Stimulated activated CD4-positive, alpha-beta T cell treated with anti-CD3 and anti-CD28 coated beads, TNF-alpha, amount 100 ng/mL, for 1 hour (primary cell): ENCODE results near the gene LRRC27.
A peak's percentile ranks its signal among the peaks of the same experiment; 100 is the strongest.
"Not testable (repeated sequence)": the region's sequence is repeated elsewhere in the genome, so short reads cannot be mapped to it uniquely, and the experiment has no call there.

Experiments used
- DNase-seq, 3 donors: peaks; one replicate each; pipeline ENCODE4 v3.0.0-alpha.2; 2020; ENCODE audit warnings: low read depth in 3 of 3, low spot score in 1 of 3

Gene LRRC27

DNA sequence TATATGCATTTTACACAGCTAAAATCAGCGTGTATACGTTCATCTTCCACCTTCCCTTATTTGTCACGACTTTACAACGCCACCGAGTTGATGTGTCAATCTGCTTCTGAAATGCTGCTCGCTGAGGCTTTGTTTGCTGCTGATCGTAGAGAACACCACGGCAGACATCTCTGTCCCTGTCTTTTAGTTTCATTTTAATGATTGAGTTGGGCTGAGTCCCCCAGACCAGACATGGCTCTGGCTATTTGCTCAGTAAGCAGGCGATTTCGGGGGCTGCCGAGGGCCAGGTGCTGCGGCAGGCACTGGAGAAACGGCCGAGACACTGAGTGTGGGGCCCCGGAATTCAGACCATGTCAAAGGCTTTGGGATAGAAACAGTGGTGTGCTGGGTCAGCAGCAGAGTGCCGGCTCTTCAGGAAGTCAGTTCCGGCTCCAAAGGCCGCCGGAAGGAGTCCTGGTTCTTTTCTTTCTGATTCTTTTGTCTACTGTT is 5.0 kb downstream of the LRRC27 start:
- DNase-seq, result no peak

DNA sequence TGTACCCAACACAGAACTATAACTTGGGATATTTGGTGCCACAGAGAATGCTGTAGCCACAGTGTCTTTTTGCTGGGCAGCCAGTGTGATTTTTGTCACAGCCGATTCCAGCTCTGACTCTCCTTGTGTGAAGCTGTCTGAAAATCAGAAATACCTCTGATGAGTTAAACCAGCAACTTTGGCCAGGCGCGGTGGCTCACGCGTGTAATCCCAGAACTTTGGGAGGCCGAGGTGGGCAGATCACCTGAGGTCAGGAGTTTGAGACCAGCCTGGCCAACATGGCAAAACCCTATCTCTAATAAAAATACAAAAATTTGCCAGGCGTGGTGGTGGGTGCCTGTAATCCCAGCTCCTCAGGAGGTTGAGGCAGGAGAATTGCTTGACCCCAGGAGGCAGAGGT is 5.9 kb downstream of the LRRC27 start:
- DNase-seq, result not testable (repeated sequence)

DNA sequence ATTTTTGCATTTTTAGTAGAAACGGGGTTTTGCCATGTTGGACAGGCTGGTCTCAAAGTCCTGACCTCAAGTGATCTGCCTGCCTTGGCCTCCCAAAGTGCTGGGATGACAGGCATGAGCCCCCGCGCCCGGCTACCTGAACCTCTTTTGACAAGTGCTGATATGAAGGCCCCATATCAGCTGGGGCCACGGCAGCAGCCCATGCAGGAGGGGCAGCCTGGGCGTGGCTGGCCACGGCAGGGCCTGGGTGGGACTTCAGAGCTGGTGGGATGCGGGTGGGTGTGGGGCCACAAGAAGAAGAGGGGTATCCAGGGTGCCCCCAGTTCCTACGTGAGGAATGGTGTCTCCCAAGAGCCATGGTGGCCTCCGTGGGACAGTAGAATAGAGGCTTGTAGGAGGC is 6.9 kb downstream of the LRRC27 start:
- no peak for DNase-seq

DNA sequence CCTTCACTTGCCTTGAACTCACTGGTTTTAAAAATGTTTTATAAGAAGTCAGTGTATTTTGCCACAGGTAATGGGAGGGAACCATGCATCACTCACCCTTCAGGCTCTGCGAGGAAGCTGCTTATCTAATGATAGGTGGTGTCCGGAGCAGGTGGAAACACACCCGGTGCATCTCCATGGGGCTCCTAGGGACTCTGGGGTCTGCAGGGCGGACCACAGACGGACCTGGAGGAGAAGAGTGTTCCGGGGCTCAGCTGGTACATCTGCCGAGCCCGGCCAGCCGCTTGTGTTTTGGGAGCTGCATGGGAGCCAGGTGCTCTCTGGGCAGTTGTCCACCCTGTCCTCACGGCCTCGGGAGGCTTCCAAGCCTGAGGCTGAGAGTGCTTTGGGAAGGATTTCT is 7.3 kb downstream of the LRRC27 start:
- no peak for DNase-seq

DNA sequence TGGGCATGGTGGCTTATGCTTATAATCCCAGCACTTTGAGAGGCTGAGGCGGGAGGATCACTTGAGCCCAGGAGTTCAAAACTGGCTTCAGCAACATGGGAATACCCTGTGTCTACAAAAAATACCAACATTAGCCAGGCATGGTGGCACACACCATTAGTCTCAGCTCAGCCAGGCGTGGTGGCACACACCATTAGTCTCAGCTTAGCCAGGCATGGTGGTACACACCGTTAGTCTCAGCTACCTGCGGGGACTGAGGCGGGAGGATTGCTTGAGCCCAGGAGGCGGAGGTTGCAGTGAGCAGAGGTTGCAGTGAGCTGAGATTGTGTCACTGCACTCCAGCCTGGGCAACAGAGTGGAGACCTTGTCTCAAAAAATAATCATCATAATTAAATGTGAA is 9.0 kb downstream of the LRRC27 start:
- DNase-seq, result no peak

DNA sequence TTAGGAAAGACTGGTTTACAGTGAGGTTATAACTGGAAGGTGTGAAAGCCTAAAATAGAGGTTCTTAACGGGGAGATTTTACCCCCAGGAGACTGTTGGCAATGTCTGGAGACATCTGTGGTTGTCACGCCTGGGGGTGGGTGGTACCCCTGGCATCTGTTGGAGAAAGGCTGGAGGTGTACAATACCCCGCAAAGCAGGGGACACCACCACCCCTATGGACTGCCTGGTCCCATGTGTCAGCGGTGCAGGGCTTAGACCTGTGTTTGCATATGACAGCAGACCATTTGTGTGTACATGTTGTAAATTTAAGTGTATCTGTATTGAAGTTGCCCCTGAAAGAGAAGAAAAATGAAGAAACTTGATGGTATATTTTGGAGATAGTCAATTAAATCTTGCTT is 9.8 kb downstream of the LRRC27 start:
- DNase-seq, result no peak

DNA sequence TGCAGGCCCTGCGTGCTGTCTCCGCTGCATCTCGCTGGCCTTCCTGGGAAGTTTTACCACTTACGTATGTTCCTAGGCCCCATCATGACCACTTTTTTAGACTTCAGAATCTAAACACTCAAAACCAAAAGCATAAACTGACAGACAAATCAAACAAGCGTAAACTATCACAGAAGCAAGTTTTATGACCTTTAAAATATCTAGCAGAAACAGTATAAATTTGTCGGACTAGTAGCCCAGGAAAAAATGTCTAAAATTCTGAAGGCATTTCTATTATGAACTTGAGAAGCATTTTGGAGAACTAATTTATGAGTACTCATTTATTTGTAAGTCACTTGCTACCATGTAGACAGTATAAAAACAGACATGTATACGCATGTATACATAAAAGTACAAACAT is 10.6 kb downstream of the LRRC27 start:
- DNase-seq, result no peak

DNA sequence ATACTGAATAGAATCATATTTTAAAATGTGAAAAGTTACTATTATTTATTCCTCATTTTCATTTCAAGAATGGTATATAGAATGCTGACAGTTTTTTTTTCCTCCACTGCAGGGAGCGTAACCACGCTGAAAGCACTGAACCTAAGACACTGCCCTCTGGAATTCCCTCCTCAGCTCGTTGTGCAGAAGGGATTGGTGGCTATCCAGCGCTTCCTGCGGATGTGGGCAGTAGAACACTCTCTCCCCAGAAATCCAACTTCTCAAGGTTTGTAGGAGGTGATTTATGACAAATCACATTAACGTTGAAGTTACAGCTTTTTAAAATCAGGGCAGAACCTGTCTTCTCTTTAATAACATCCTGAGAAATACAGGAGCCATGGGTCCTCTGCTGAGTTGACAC is 12.4 kb downstream of the LRRC27 start:
- no peak for DNase-seq

DNA sequence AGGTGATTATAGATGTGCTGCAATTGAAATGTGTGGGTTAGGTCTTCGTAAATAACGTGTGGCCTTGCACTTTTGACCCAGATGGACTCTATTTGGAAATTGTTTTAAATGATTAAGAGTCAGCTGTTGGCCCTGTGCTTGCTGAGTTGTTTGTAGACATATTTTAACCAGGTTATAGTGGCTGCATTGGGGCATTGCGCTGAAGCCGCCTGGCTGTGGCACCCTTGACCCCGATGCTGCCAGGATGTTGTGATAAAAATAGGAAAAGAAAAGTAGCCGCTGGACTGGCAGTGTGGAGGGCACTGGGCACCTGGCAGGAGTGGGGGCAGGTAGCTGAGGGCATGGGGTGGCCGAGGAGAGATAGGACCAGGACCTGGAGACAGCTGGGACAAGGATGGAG is 13.4 kb downstream of the LRRC27 start:
- no peak for DNase-seq

DNA sequence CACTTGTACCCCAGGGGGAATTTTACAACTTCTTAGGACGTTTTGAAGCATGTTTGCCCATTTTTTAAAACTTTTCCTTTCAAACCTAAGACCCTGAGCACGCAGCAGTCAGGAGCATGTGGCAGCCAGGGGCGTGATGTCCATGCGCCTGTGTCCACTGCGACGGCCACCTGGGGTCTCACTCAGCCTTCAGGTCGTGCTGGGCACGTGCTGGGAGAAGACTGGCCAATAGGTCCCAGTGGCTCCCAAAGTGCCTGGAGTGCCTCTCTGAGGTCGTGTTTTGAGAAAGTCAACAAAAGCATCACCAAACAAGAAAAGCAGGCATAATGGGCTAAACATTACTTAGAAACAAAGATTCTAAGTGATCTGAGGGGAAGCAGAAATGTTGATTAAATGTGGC is 14.8 kb downstream of the LRRC27 start:
- DNase-seq, result no peak

DNA sequence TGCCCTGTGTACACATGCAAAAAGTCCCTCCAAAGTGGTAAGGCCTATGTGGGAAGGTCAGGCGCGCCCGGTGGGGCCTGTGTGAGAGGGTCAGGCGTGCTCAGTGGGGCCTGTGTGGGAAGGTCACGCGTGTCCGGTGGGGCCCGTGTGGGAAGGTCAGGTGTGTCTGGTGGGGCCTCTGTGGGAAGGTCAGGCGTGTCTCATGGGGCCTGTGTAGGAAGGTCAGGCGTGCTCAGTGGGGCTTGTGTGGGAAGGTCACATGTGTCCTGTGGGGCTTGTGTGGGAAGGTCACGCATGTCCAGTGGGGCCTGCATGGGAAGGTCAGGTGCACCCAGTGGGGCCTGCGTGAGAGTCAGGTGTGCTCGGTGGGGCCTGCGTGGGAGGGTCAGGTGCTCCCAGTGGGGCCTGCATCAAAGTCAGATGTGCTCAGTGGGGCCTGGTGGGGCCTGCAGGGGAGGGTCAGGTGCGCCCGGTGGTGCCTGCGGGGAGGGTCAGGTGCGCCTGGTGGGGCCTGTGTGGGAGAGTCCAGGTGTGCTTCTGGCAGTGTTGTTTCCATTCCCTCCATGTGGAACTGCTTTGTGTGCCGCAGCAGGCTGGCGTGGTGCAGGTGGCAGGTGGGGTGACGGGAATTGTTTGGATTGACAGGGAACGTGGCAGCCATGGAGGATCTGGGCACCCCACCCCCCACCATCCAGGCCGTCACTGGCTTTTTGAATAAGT is 15.4 kb downstream of the LRRC27 start:
- no peak for DNase-seq

DNA sequence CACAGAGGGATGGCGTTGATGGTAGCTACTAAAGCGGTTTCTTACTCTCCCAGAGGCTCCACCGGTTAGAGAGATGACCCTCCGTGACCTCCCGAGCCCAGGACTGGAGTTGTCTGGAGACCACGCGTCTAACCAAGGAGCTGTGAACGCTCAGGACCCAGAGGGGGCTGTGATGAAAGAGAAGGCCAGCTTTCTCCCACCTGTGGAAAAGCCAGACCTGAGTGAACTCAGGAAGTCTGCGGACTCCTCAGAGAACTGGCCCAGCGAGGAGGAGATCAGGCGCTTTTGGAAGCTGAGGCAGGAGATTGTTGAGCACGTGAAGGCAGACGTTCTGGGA is 15.9 kb downstream of the LRRC27 start:
- no peak for DNase-seq

DNA sequence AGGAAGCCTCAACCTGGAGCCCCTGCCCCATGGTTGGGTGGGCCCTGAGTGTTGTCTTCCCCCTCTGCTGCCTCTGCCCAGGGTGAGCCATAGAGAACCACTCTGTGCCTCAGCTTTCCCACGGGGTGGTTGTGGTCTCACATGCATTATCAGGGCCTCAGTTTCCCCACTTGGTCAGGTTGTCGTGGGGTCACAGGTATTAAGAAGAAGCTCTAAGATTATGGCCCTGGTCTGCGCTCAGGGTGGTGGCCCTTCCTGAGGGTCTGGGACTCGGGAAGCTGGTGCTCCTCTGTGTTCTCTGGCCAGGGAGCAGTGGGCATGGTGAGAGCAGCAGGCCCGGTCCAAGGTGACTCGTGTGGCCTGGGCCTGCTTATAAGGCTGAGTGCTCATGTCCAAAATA is 17.8 kb downstream of the LRRC27 start:
- DNase-seq, result no peak

DNA sequence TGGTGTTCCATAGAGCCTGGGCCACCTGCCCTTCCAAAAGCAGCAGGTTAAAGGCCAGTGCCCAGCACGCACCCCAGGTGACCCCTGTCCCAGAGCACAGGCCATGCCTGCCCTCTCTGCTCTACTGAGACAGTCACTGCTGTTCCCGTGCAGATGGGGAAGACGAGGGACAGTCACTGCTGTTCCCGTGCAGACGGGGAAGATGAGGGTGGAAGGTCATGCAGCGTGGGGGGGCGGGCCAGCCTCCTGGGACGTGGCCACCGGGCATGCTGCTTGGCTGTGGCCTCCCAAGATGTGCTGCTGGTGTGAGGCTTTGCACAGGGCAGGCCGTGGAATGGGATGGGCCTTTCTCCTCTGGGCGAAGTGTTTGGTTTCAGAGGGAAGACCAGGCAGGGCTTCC is 18.4 kb downstream of the LRRC27 start:
- DNase-seq, result no peak

DNA sequence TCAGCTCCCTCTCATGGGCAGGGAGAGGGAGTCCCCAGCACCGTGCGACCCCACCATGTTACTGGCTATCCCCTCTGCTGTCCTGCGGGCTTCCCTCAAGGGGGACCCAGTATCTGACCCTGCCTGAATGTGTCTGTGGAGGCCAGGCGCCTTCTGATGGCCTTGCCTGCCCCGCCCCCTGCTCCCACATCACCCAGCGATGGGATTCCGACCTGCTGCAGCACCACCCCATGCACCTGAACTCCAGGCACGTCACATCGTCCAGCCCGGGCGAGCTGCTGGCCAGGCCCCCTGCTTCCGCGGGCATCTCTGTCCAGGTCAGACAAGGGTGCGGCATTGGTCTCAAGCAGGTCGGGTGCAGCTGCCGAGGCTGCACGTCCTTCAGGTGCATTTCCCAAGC is 19.0 kb downstream of the LRRC27 start:
- no peak for DNase-seq

DNA sequence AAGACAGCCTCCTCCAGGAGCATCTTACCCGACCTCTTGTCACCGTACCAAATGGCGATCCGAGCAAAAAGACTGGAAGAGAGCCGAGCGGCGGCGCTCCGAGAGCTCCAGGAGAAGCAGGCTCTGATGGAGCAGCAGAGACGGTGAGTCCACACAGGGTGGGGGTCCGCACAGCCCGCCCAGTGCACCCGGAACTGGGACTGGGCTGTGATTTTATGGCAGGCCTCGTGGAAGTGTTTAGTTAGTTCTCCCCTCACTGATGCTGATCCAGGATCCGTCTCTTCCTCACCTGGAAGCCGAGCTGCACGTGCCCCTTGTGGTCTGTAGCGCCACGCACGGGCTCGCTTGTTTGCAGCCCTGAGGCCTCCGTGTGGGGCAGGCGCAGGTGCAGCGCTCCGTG is 19.6 kb downstream of the LRRC27 start:
- no peak for DNase-seq

DNA sequence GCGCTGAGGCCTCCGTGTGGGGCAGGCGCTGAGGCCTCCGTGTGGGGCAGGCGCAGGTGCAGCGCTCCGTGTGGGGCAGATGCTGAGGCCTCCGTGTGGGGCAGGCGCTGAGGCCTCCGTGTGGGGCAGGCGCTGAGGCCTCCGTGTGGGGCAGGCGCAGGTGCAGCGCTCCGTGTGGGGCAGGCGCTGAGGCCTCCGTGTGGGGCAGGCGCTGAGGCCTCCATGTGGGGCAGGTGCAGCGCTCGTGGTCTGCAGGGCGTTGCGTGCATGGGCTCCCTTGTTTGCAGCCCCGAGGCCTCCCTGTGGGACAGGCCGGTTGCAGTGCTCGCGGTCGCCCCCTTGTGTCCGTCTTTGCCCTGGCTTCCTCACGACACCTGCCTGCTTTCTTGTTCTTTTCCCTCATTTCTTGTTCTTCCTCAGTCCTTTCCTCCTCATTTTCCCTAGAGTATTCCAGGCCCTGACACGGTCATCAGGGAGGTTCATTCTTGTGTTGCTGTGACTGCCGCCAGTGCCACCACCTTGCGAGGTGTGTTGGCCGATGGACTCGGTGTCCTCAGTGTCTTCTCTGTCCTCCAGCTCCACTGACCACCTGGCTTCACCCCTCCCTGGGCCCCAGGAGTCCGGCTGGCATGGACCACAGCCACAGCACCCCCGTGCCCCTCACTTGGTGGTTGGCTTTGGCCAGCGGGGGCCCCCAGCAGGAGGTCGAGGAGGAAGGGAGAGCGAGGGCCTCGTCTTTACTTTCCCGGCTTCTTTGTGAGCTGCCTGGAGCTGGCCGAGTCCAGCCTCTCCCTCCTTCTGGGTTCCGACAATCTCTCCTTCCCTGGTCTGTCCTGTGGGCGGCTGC is 20.7 kb downstream of the LRRC27 start:
- DNase-seq, result peak; percentile 34 to 76 (median 58)

DNA sequence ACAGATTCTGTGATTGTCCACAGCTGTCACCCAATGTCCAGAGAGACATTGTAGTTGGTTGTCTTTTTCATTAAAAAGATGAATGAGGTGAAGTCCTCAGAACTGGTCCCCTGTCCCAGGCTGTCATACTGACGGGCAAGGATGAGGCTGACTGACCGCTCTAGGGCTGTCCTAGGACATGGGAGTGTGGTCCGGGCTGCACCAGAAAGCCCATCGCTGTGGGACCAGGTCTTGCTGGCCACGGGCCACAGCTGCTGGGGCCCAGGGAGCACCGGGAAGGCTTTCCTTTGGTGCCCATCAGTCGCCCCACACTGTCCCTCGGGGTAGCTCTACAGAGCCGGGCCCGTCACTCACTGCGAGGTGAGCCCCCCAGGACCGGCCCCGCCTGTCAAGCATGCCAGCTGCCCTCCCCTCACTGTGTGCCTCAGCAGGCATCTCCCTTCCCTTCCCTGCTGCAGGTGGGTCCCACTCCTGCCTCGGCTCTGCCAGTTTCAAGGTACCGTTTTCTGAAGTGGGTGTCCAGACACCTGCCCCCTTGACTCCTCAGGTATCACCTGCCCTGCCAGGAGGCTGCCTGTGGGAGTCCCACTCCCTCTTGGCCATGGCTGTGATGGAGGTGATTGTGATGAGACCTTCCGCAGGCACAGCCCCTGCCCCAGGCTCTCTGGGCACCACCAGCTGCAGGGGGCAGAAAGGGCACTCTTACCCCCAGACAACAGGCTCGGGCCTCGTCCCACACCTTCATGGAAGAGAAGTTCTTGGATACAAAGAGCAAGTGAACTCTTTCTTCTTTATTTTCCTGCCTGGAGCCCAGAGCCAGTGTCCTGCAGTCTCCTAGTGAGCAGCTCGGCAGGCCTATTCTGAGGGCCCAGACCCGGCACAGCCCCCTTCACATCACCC is 21.7 kb downstream of the LRRC27 start:
- DNase-seq, result no peak

DNA sequence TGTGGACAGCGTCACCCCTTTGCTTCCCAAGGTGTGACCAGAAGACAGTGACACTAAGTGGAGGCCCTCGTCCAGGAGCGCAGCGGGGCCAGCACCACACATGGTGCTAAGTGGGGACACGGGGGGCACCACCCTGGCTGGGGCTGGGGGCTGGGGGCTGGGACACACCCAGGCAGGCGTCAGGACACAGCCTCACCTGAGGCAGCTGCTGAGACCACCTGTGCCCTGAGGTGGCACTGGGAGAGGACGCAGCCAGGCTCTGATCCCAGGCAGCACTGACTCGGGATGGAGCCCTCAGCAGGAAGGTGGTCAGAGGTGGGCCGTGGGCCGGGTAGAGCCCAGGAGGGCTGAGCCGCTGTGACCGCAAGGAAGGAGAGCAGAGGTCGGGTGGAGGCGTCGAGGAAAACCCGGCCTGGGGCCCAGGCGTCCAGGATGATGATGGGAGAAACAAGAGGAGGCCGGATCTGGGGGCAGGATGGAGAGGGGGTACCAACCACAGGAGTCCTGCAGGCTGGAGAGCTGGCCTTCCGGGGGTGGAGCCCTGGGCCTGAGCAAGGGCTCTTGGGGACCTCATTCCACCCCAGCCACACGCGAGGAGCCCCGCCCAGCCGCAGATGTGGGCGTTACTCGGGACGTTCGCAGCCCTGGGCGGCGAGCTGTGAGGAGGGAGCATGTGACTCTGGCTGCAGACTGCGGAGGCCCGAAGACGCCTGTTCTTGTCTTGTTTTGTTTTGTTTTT is 22.5 kb downstream of the LRRC27 start:
- DNase-seq, result no peak

DNA sequence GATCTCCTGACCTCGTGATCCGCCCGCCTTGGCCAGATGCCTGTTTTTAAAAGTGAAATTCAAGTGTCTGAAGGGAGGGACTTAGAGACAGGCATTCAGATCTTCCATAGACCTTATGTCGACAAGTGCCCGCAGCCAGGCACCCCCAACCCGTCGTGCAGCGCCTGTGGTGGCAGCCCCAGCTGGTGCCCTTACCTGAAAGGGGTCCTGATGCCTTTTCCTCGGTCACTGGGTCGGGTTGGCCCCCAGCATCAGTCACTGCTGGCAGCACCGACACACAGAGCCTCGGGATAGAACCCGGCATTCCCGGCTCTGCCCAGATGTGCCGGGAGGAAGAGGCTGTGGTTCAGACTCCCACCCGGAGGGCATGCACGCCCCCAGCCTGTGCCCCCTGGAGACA is 23.3 kb downstream of the LRRC27 start:
- no peak for DNase-seq

DNA sequence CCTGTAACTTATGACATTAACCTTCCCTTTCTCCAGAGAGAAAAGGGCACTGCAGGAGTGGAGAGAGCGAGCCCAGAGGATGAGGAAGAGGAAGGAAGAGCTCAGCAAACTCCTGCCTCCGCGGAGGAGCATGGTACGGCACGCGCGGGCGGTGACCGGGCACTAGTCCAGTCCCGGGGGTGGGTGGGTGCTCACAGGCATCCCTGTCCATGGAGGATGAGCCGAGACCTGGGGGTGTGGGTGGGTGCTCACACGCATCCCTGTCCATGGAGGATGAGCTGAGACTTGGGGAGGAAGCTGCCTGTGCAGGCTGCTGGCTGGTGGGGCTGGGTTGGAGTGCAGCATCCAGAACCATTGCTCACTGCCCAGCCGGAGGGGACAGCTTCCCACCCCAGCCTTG is 23.8 kb downstream of the LRRC27 start:
- no peak for DNase-seq
